ENCODE measurements around the gene NUP188. TPM values are rescaled to one million over a fixed set of nuclear protein-coding genes. Genes with fewer than 3 reads are reported as not detected.
A peak's percentile ranks its signal among the peaks of the same experiment; 100 is the strongest.

The NUP188 gene
- total and polyA plus RNA-seq, 2 of the 13 experiments (the other 11 are each of a cell fraction or from before 2014, with no cell fraction given) = 28.0 to 38.5 TPM

GRCh38 chr9:128947527-128948301 is at the start of gene NUP188, which contains the start of gene DOLK (continued):
- TF ChIP-seq KLF12 (CRISPR knock-in tag; IDR thresholded peaks at IDR 0.05; ENCODE audit: borderline replicate concordance) (0 out of 2 replicates have a peak, but pooled peaks have one; percentile 18), AKAP8 (CRISPR knock-in tag; IDR thresholded peaks at IDR 0.05) (peak; percentile 86; the same call in 1 of the 2 replicates), ZKSCAN1 (IDR thresholded peaks at IDR 0.05; ENCODE audit: low read length) (no peak), SALL2 (CRISPR knock-in tag; IDR thresholded peaks at IDR 0.05) (peak; percentile 95; the same call in 1 of the 2 replicates), SNRNP70 (IDR thresholded peaks at IDR 0.05; ENCODE audit: low read depth, low read length) (no peak), ZEB1 (IDR thresholded peaks at IDR 0.05; ENCODE audit: insufficient replicate concordance, low read depth) (no peak), E2F2 (CRISPR knock-in tag; IDR thresholded peaks at IDR 0.05; ENCODE audit: borderline replicate concordance) (peak; percentile 64; the same call in 1 of the 2 replicates), FOXP1 (IDR thresholded peaks at IDR 0.05) (no peak), FOXP1 (CRISPR knock-in tag; IDR thresholded peaks at IDR 0.05) (no peak), ZNF180 (CRISPR knock-in tag; IDR thresholded peaks at IDR 0.05; ENCODE audit: borderline replicate concordance, low read depth) (no peak), NFATC3 (CRISPR knock-in tag; IDR thresholded peaks at IDR 0.05) (no peak), ZNF234 (CRISPR knock-in tag; conservative IDR thresholded peaks at IDR 0.05) (no peak), ZFP36 (IDR thresholded peaks at IDR 0.05; ENCODE audit: borderline replicate concordance, low read depth, low read length, partially characterized antibody) (no peak), ZNF530 (CRISPR knock-in tag; IDR thresholded peaks at IDR 0.05; ENCODE audit: low read depth) (no peak), ZNF83 (CRISPR knock-in tag; IDR thresholded peaks at IDR 0.05; ENCODE audit: borderline replicate concordance) (no peak), PHF8 (CRISPR knock-in tag; IDR thresholded peaks at IDR 0.05) (peak; percentile 90), RFXAP (CRISPR knock-in tag; IDR thresholded peaks at IDR 0.05; ENCODE audit: borderline replicate concordance) (peak; percentile 56; the same call in 1 of the 2 replicates), ZNF782 (CRISPR knock-in tag; IDR thresholded peaks at IDR 0.05; ENCODE audit: borderline replicate concordance) (no peak), ZNF253 (CRISPR knock-in tag; IDR thresholded peaks at IDR 0.05; ENCODE audit: borderline replicate concordance) (no peak), SKI (IDR thresholded peaks at IDR 0.05; ENCODE audit: partially characterized antibody) (peak; percentile 46), PAF1 (CRISPR knock-in tag; IDR thresholded peaks at IDR 0.05) (no peak), ZNF496 (CRISPR knock-in tag; IDR thresholded peaks at IDR 0.05; ENCODE audit: insufficient replicate concordance) (no peak), ZNF10 (CRISPR knock-in tag; IDR thresholded peaks at IDR 0.05; ENCODE audit: borderline replicate concordance, low read depth) (no peak), POLR2A (IDR thresholded peaks at IDR 0.05; ENCODE audit: insufficient read depth in 1 of 2, low read depth in 2 of 2, low read length in 2 of 2) (peak; percentile 74 to 95), RFX5 (IDR thresholded peaks at IDR 0.05; ENCODE audit: low read depth, low read length) (no peak), ZNF543 (CRISPR knock-in tag; IDR thresholded peaks at IDR 0.05) (peak; percentile 87), CBX2 (IDR thresholded peaks at IDR 0.05; ENCODE audit: low read depth, low read length) (no peak), CBX2 (CRISPR knock-in tag; IDR thresholded peaks at IDR 0.05; ENCODE audit: low read depth) (no peak), ZNF350 (CRISPR knock-in tag; IDR thresholded peaks at IDR 0.05; ENCODE audit: borderline replicate concordance, low read depth) (peak; percentile 51; the same call in 1 of the 2 replicates)
- TF ChIP-seq, protein P1, sequence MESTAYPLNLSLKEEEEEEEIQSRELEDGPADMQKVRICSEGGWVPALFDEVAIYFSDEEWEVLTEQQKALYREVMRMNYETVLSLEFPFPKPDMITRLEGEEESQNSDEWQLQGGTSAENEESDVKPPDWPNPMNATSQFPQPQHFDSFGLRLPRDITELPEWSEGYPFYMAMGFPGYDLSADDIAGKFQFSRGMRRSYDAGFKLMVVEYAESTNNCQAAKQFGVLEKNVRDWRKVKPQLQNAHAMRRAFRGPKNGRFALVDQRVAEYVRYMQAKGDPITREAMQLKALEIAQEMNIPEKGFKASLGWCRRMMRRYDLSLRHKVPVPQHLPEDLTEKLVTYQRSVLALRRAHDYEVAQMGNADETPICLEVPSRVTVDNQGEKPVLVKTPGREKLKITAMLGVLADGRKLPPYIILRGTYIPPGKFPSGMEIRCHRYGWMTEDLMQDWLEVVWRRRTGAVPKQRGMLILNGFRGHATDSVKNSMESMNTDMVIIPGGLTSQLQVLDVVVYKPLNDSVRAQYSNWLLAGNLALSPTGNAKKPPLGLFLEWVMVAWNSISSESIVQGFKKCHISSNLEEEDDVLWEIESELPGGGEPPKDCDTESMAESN (CRISPR knock-in tag; conservative IDR thresholded peaks at IDR 0.05) = peak; percentile 91

Measured in HepG2 (cell line).